ENCODE measurements around the gene PSMC3.

Gene PSMC3

DNA sequence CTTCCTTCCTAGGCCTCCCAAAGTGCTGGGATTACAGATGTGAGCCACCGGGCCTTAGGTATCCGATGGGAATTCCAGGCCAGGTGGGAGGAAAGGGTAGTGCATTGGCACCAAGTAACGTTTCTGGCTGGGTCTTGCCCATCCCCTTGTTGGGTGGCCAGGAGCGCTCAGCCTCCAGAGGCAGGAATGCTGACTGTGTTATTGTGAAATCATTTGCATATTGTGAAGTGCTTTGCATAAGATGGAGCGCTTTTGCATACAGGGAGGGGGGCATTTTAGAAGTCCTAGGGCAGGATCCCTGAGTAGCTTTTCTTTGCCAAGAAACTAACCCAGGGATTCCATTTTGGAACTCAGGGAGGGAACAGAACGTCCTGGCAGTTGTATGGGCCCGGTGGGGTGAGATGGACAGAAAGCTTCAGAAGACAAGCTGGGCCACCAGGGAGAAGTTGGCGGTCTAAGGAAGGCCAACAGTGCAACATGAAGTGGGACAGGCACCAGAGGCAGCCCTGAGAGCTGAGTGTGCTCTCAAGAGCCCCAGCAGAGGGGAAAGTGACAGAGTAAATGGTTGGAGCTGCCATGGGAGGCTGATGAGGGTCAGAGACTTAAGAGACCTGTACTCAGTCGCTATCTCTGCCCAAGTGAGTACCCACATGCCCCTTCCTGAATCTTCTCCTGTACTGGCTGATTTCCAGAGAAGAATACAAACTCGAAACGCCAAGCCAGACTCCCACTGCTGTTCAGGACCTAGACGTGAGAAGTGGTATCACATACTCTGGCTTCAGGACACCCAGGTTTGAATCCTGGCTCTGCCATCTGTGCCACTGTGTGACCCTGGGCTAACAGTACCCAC, 19.1 kb downstream of the PSMC3 start:
- peak overlapping the region; percentile 52 for H3K4me3 ChIP-seq (ENCODE audit: severe bottlenecking)
- no peak for DNase-seq (ENCODE audit: low spot score)
- ATAC-seq (ENCODE audit: low read depth) = no peak
- no peaks in the 10 kb centered on the region for H3K27me3 ChIP-seq (ENCODE audit: insufficient read depth, poor library complexity, severe bottlenecking)
- H3K36me3 ChIP-seq (ENCODE audit: low read depth) = peaks cover 21% of the 10 kb centered on the region
- H3K9me3 ChIP-seq (ENCODE audit: severe bottlenecking) = no peaks in the 10 kb centered on the region
- H3K4me1 ChIP-seq (ENCODE audit: insufficient read depth, poor library complexity, severe bottlenecking) = no peaks in the 10 kb centered on the region
- peak overlapping the region; percentile 85 for H3K27ac ChIP-seq (ENCODE audit: poor library complexity, severe bottlenecking)
- TF ChIP-seq, protein P1, sequence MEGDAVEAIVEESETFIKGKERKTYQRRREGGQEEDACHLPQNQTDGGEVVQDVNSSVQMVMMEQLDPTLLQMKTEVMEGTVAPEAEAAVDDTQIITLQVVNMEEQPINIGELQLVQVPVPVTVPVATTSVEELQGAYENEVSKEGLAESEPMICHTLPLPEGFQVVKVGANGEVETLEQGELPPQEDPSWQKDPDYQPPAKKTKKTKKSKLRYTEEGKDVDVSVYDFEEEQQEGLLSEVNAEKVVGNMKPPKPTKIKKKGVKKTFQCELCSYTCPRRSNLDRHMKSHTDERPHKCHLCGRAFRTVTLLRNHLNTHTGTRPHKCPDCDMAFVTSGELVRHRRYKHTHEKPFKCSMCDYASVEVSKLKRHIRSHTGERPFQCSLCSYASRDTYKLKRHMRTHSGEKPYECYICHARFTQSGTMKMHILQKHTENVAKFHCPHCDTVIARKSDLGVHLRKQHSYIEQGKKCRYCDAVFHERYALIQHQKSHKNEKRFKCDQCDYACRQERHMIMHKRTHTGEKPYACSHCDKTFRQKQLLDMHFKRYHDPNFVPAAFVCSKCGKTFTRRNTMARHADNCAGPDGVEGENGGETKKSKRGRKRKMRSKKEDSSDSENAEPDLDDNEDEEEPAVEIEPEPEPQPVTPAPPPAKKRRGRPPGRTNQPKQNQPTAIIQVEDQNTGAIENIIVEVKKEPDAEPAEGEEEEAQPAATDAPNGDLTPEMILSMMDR (IDR thresholded peaks at IDR 0.05; ENCODE audit: poor library complexity, severe bottlenecking) = no peak

DNA sequence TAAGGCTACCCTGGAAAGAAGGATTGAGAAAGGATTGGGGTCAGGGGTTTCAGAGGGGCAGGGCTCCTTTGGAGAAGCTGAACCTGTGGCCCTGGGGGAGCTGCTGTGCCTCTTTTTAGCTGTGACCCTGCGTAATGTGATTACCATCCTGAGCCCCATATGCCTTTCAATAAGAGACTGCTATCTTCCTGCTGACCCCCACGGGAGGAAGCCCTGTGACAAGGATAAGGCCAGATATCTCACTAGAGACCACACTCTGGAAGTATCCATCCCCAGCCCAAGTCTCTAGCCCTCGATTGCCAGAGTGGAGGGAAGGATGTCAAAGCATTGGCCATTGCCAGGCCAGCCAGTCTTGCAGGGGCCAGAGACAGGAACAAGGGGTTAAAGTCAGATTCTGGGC, 22.7 kb downstream of the PSMC3 start:
- ATAC-seq (ENCODE audit: low read depth) (no peak), DNase-seq (ENCODE audit: low spot score) (no peak)
- Histone ChIP-seq H3K27ac (ENCODE audit: poor library complexity, severe bottlenecking) (no peak overlapping the region), H3K9me3 (ENCODE audit: severe bottlenecking) (no peaks in the 10 kb centered on the region), H3K36me3 (ENCODE audit: low read depth) (no peaks in the 10 kb centered on the region), H3K4me1 (ENCODE audit: insufficient read depth, poor library complexity, severe bottlenecking) (no peaks in the 10 kb centered on the region), H3K4me3 (ENCODE audit: severe bottlenecking) (no peak overlapping the region), H3K27me3 (ENCODE audit: insufficient read depth, poor library complexity, severe bottlenecking) (no peaks in the 10 kb centered on the region)
- TF ChIP-seq, protein P1 (IDR thresholded peaks at IDR 0.05; ENCODE audit: poor library complexity, severe bottlenecking) = no peak

DNA sequence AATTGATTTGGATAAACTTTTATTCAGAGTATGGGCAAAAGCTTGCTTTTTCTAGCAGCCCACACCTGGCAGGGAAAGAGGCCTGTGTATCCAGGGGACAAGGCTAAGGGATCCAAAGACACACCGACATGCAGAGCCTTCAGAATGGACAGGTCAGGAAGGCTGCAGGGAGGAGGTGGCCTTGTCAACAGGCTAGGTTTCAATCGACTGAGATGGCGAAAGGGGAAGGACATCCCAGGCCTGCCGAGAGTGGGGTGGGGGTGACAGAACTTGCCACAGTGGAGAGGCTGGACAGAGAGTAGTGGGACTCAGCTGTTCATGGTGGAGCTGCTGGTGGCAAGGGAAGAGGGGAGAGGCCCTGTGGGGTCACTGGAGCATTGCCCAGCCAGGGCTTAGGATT, 23.1 kb downstream of the PSMC3 start:
- DNase-seq (ENCODE audit: low spot score) (no peak), ATAC-seq (ENCODE audit: low read depth) (no peak)
- H3K27ac ChIP-seq (ENCODE audit: poor library complexity, severe bottlenecking) = no peak overlapping the region
- H3K9me3 ChIP-seq (ENCODE audit: severe bottlenecking) = no peaks in the 10 kb centered on the region
- TF ChIP-seq, protein P1 (IDR thresholded peaks at IDR 0.05; ENCODE audit: poor library complexity, severe bottlenecking) = no peak
- H3K4me3 ChIP-seq (ENCODE audit: severe bottlenecking) = no peak overlapping the region
- no peaks in the 10 kb centered on the region for H3K36me3 ChIP-seq (ENCODE audit: low read depth)
- no peaks in the 10 kb centered on the region for H3K27me3 ChIP-seq (ENCODE audit: insufficient read depth, poor library complexity, severe bottlenecking)
- no peaks in the 10 kb centered on the region for H3K4me1 ChIP-seq (ENCODE audit: insufficient read depth, poor library complexity, severe bottlenecking)

DNA sequence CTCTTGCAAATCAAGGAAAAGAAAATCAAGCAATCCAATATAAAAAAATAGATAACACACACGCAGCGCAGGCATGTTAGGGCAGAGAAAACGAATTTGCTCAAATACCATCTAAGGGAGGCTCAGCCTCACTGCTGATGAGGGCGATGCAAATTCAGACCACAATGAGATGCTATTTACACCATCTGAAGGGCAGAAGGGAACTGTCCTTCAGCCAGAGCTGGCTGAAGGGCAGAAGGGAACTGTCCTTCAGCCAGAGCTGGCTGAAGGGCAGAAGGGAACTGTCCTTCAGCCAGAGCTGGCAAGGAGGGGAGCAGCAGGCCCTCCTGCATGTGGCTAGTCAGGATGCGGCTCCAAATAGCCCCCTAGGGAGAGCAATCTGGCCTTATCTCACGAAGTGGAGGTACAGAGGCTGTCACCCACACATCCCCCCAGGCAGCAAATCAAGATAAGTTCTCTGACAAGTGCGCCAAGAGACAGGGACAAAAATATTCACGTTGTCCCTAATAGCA, 25.4 kb downstream of the PSMC3 start:
- DNase-seq (ENCODE audit: low spot score) = no peak
- peak; percentile 33; the same call in 2 of the 3 replicates for ATAC-seq (ENCODE audit: low read depth)
- TF ChIP-seq, protein P1 (IDR thresholded peaks at IDR 0.05; ENCODE audit: poor library complexity, severe bottlenecking) = no peak
- Histone ChIP-seq H3K4me1 (ENCODE audit: insufficient read depth, poor library complexity, severe bottlenecking) (no peaks in the 10 kb centered on the region), H3K9me3 (ENCODE audit: severe bottlenecking) (no peaks in the 10 kb centered on the region), H3K36me3 (ENCODE audit: low read depth) (no peaks in the 10 kb centered on the region), H3K27me3 (ENCODE audit: insufficient read depth, poor library complexity, severe bottlenecking) (no peaks in the 10 kb centered on the region), H3K4me3 (ENCODE audit: severe bottlenecking) (no peak overlapping the region), H3K27ac (ENCODE audit: poor library complexity, severe bottlenecking) (no peak overlapping the region)
